HG02763 (cell line): ENCODE data around the gene LRRC8D.
A peak's percentile ranks its signal among the peaks of the same experiment; 100 is the strongest.

Experiments
- ATAC-seq: cut with Tn5 transposase; IDR thresholded peaks from one replicate; pipeline ENCODE4 v1.9.1; 2021; ENCODE audit warnings: mild to moderate bottlenecking, moderate library complexity; ENCODE audit not compliant: unreplicated experiment

The LRRC8D gene

GRCh38 chr1:89934461-89934860 lies 113.6 kb downstream of the LRRC8D start:
- ATAC-seq = no peak

DNA sequence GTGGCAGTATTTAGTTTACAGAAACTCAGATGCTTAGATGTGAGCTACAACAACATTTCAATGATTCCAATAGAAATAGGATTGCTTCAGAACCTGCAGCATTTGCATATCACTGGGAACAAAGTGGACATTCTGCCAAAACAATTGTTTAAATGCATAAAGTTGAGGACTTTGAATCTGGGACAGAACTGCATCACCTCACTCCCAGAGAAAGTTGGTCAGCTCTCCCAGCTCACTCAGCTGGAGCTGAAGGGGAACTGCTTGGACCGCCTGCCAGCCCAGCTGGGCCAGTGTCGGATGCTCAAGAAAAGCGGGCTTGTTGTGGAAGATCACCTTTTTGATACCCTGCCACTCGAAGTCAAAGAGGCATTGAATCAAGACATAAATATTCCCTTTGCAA lies 114.4 kb downstream of the LRRC8D start:
- ATAC-seq = no peak

GRCh38 chr1:89936694-89937093 lies 115.9 kb downstream of the LRRC8D start:
- ATAC-seq = no peak

GRCh38 chr1:89938171-89939055 lies 117.6 kb downstream of the LRRC8D start:
- ATAC-seq = no peak

DNA sequence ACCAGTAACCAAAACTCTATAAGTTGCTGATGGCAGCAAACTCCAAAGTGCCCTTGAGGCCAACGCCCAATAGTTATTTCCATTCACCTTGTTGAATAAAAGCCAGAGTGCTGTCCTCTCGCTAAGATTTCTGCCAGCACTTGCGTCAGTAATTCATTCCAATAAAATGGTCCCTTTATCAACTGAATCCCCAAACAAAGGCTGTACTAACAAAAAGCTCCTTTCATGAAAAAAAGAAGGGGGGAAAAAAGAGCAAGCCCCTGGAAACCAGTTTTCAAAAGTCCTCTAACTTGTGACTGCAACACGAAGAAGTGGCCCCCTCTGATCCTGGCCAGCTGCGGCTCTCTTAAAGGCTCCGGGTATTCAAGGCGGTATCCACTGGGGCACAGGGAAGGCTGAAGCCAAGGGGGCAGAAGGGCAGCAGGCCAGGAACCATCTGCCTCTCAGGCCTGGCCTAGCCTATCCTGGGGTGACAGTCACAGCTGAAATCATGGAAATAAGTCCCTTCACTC lies 118.3 kb downstream of the LRRC8D start:
- ATAC-seq = no peak

DNA sequence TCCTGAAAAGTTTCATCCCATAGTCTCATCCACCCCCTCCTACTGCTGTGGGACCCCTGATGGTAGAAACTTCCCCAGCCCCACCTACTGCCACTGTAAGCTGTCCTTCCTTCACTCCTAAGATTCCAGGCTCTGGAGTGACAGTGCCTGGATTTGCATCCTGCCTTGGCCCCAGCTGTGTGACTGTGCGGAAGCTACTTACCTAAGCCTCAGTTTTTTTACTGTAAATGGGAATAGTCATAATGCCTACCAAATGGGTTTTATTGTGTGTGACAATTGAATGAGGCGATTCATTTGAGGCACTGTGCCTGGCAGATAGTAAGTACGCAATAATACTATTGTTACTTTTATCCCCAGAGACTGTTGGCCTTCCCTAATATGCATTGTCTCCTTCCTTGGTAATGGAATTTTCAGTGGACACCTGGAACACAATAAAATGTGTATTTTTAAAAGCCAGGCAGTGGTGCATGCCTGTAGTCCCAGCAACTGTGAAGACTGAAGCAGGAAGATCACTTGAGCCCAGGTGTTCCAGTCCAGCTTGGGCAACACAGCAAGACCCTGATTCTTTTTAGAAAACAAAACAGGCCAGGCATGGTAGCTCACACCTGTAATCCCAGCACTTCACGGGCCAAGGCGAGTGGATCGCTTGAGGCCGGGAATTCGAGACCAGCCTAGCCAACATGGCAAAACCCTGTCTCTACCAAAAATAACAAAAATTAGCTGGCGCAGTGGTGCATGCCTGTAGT lies 119.0 kb downstream of the LRRC8D start:
- ATAC-seq = no peak

- ATAC-seq = no peak
Measured at GRCh38 chr1:89941110-89941766, 120.4 kb downstream of the LRRC8D start.

DNA sequence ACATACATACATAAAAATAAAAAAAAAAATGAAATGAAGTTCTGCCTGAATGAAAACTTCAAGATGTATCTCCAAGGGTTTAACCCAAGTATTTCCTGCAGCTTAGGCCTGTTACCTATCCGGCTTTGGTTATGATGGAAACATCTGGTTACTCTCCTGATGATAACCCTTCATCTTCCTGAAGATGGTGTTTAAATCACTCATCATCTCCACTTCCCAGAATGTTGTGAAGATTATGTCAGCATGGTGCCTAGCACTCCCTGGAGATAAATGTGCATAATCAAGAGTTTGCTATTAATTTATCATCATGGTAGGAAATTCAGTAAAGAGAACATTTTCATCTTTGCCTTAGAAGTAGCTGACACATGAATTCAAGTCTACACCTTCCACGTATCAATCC lies 121.2 kb downstream of the LRRC8D start:
- no peak for ATAC-seq

DNA sequence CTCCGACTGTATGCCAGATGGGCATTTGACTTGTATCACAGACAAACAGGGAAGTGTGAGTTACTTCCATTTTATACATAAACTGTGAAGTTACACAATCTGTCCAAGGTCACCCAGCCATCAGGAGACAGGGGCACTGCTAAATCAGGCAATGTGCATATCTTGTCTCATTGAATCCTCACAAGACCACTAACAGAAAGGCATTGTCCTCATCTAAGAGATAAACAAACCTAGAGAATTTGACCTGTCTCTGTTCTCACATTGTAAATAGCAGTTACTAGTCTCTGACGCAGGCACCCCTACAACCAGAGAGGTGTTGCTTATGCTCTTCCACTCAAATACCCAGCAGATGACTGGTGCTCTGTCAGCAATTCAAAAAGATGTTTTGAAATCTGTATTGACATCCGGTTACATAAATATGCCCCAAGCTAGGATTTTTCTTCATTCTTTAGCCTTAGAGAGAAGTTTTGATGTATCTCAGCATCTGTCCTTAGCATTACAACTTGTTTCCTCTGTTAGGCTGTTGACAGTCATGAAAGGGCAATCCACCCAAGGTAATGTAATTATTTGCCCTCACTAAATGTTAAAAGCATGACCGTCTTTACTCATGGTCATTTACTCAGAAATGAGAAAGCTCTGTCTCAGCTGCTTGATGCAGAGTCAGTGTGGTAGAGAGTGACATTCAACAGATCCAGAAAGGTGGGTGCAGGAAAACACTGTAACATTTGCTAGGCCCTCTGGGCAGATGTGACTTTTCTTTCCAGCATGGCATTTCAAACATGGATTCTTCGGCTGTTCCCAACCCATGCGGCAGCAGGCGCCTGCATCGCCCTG lies 122.2 kb downstream of the LRRC8D start:
- no peak for ATAC-seq

- ATAC-seq = no peak
Measured at GRCh38 chr1:89943846-89944781, 123.3 kb downstream of the LRRC8D start.

GRCh38 chr1:89945852-89946476 lies 125.1 kb downstream of the LRRC8D start:
- ATAC-seq = peak; percentile 79

- no peak for ATAC-seq
Measured at GRCh38 chr1:89946532-89946931, 125.7 kb downstream of the LRRC8D start.

GRCh38 chr1:89948722-89949345 lies 128.0 kb downstream of the LRRC8D start:
- no peak for ATAC-seq

- no peak for ATAC-seq
Measured at GRCh38 chr1:89949991-89950624, 129.3 kb downstream of the LRRC8D start.

GRCh38 chr1:89950703-89951102 lies 129.9 kb downstream of the LRRC8D start:
- ATAC-seq = no peak

- no peak for ATAC-seq
Measured at GRCh38 chr1:89951766-89952604, 131.2 kb downstream of the LRRC8D start.

GRCh38 chr1:89952605-89953130 lies 131.8 kb downstream of the LRRC8D start:
- no peak for ATAC-seq
